HepG2 (cell line): ENCODE measurements around the gene ATP2A2. TPM values are rescaled to one million over a fixed set of nuclear protein-coding genes. Genes with fewer than 3 reads are reported as not detected.

ENCODE experiments used
- BRCA1 ChIP-seq: sonication (generic); formaldehyde crosslinking; IDR thresholded peaks from 2 replicates; pipeline ENCODE4 v1.4.0; 2020; ENCODE audit warnings: missing genetic modification reagents
- CEBPG ChIP-seq: IDR thresholded peaks from 2 replicates; pipeline ENCODE4 v1.6.1; 2016
- FOXJ3 ChIP-seq: sonication (generic); formaldehyde crosslinking; IDR thresholded peaks from 2 replicates; pipeline ENCODE4 v1.4.0; 2020; ENCODE audit warnings: missing genetic modification reagents, mild to moderate bottlenecking, borderline replicate concordance
- HIVEP1 ChIP-seq: sonication (generic); formaldehyde crosslinking; IDR thresholded peaks from 2 replicates; pipeline ENCODE4 v1.4.0; 2020; ENCODE audit warnings: mild to moderate bottlenecking, missing genetic modification reagents
- HMGA1 ChIP-seq: sonication (generic); formaldehyde crosslinking; conservative IDR thresholded peaks from 2 replicates; pipeline ENCODE4 v1.4.0; 2020; ENCODE audit warnings: missing genetic modification reagents
- KDM3A ChIP-seq: IDR thresholded peaks from 2 replicates; pipeline ENCODE4 v1.6.1; 2018; ENCODE audit warnings: low read depth, missing compliant biosample characterization
- KDM4B ChIP-seq: sonication (generic); formaldehyde crosslinking; IDR thresholded peaks from 2 replicates; pipeline ENCODE4 v1.4.0; 2020; ENCODE audit warnings: missing genetic modification reagents
- PHF21A ChIP-seq: sonication (generic); formaldehyde crosslinking; IDR thresholded peaks from 2 replicates; pipeline ENCODE4 v1.5.0; 2020; ENCODE audit warnings: mild to moderate bottlenecking, missing genetic modification reagents
- POLR2AphosphoS5 ChIP-seq: IDR thresholded peaks from 2 replicates; pipeline ENCODE4 v1.6.1; 2012; ENCODE audit warnings: low read depth, low read length
- RNF219 ChIP-seq: sonication (generic); formaldehyde crosslinking; IDR thresholded peaks from 2 replicates; pipeline ENCODE4 v1.5.0; 2020; ENCODE audit warnings: mild to moderate bottlenecking, missing genetic modification reagents
- SETDB1 ChIP-seq: sonication (generic); formaldehyde crosslinking; IDR thresholded peaks from 2 replicates; pipeline ENCODE4 v1.5.1; 2020; ENCODE audit warnings: missing genetic modification reagents, mild to moderate bottlenecking, borderline replicate concordance
- SMC3 ChIP-seq: IDR thresholded peaks from 2 replicates; pipeline ENCODE4 v1.6.1; 2011; ENCODE audit warnings: low read length, improper control_type of control experiment
- SOX5 ChIP-seq: IDR thresholded peaks from 2 replicates; pipeline ENCODE4 v1.6.1; 2016; ENCODE audit warnings: borderline replicate concordance
- SRSF1 ChIP-seq: fragments of 200-400 bp; formaldehyde crosslinking; optimal IDR thresholded peaks from 2 replicates; pipeline ENCODE3; 2017; ENCODE audit warnings: mild to moderate bottlenecking, low read depth, low read length, moderate library complexity
- TBX2 ChIP-seq: sonication (generic); formaldehyde crosslinking; IDR thresholded peaks from 2 replicates; pipeline ENCODE4 v1.5.0; 2020; ENCODE audit warnings: missing genetic modification reagents, mild to moderate bottlenecking, borderline replicate concordance
- TFAP4 ChIP-seq: sonication (generic); IDR thresholded peaks from 2 replicates; pipeline ENCODE4 v1.6.1; 2016; ENCODE audit warnings: low read depth, borderline replicate concordance
- TP53 ChIP-seq: sonication (generic); formaldehyde crosslinking; conservative IDR thresholded peaks from 2 replicates; pipeline ENCODE4 v1.4.0; 2020; ENCODE audit warnings: missing genetic modification reagents
- ZFY ChIP-seq: sonication (generic); formaldehyde crosslinking; IDR thresholded peaks from 2 replicates; pipeline ENCODE4 v1.4.0; 2020; ENCODE audit warnings: missing genetic modification reagents
- ZNF724P ChIP-seq: sonication (generic); formaldehyde crosslinking; IDR thresholded peaks from 2 replicates; pipeline ENCODE4 v1.8.0; 2022; ENCODE audit warnings: missing genetic modification reagents, borderline replicate concordance
- ZNF766 ChIP-seq: sonication (generic); formaldehyde crosslinking; IDR thresholded peaks from 2 replicates; pipeline ENCODE4 v1.5.0; 2020; ENCODE audit warnings: missing genetic modification reagents, borderline replicate concordance
- ZNF782 ChIP-seq: sonication (generic); formaldehyde crosslinking; IDR thresholded peaks from 2 replicates; pipeline ENCODE4 v1.4.0; 2020; ENCODE audit warnings: missing genetic modification reagents, mild to moderate bottlenecking, borderline replicate concordance
- polyA plus RNA-seq, 8 experiments: library from polyadenylated mRNA; depleted of rRNA in 3 of 8; stranded (reverse) in 7 of 8; unstranded in 1 of 8; fragments of >200 nt; fragmentation: Illumina TruSeq in 4 of 8; extraction: Trizol in 4 of 8; gene quantifications; 2 replicates each; pipeline versions ENCODE4 v1.2.1 to v1.2.3, GENCODE V29; 2011 to 2016; ENCODE audit warnings: low read depth in 4 of 8, missing spikeins in 1 of 8, mixed read lengths in 1 of 8; ENCODE audit not compliant: insufficient read depth in 1 of 8
- total RNA-seq, 5 experiments: library from RNA; depleted of rRNA; stranded (reverse); fragments of >200 nt; fragmentation: Illumina TruSeq; extraction: Trizol; gene quantifications; 2 replicates each; pipeline ENCODE4 v1.2.3, GENCODE V29; 2016; ENCODE audit warnings: low read depth in 1 of 5
- TF ChIP-seq, protein P1 (sequence below): sonication (generic); formaldehyde crosslinking; IDR thresholded peaks from 2 replicates; pipeline ENCODE4 v1.8.0; 2022; ENCODE audit warnings: mild to moderate bottlenecking, missing genetic modification reagents, moderate library complexity
- TF ChIP-seq, protein P2 (sequence below): sonication (generic); formaldehyde crosslinking; conservative IDR thresholded peaks from 2 replicates; pipeline ENCODE4 v1.4.0; 2020; ENCODE audit warnings: missing genetic modification reagents

The ATP2A2 gene
- total and polyA plus RNA-seq, 2 of the 13 experiments (the other 11 are each of a cell fraction or from before 2014, with no cell fraction given), result 35.4 to 85.5 TPM

- TF ChIP-seq TFAP4 (peak; percentile 34; the same call in 1 of the 2 replicates), SRSF1 (no peak), KDM3A (CRISPR knock-in tag) (peak; percentile 49; the same call in 1 of the 2 replicates), ZNF766 (CRISPR knock-in tag) (no peak), FOXJ3 (CRISPR knock-in tag) (peak; percentile 66), ZFY (peak; percentile 74), SETDB1 (CRISPR knock-in tag) (no peak), ZNF724P (CRISPR knock-in tag) (no peak; the same call in 1 of the 2 replicates), RNF219 (no peak), BRCA1 (CRISPR knock-in tag) (0 out of 2 replicates have a peak, but pooled peaks have one; percentile 76), HIVEP1 (CRISPR knock-in tag) (peak; percentile 55; the same call in 1 of the 2 replicates), SMC3 (no peak; the same call in 1 of the 2 replicates), ZNF782 (CRISPR knock-in tag) (no peak; the same call in 1 of the 2 replicates), HMGA1 (CRISPR knock-in tag) (no peak), TP53 (CRISPR knock-in tag) (peak; percentile 14; the same call in 1 of the 2 replicates), SOX5 (CRISPR knock-in tag) (peak; percentile 51; the same call in 1 of the 2 replicates), TBX2 (CRISPR knock-in tag) (peak; percentile 87; the same call in 1 of the 2 replicates), POLR2AphosphoS5 (peak; percentile 67), CEBPG (CRISPR knock-in tag) (peak; percentile 76; the same call in 1 of the 2 replicates), KDM4B (CRISPR knock-in tag) (no peak), PHF21A (CRISPR knock-in tag) (peak; percentile 90)
- TF ChIP-seq, protein P1, sequence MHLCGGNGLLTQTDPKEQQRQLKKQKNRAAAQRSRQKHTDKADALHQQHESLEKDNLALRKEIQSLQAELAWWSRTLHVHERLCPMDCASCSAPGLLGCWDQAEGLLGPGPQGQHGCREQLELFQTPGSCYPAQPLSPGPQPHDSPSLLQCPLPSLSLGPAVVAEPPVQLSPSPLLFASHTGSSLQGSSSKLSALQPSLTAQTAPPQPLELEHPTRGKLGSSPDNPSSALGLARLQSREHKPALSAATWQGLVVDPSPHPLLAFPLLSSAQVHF (CRISPR knock-in tag), result no peak
- TF ChIP-seq, protein P2, sequence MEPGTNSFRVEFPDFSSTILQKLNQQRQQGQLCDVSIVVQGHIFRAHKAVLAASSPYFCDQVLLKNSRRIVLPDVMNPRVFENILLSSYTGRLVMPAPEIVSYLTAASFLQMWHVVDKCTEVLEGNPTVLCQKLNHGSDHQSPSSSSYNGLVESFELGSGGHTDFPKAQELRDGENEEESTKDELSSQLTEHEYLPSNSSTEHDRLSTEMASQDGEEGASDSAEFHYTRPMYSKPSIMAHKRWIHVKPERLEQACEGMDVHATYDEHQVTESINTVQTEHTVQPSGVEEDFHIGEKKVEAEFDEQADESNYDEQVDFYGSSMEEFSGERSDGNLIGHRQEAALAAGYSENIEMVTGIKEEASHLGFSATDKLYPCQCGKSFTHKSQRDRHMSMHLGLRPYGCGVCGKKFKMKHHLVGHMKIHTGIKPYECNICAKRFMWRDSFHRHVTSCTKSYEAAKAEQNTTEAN (CRISPR knock-in tag), result no peak
These were observed 33.5 kb upstream of the ATP2A2 start (continued) for GRCh38 chr12:110247340-110248095.
